IMR-90 (cell line): Measurements from ENCODE around the gene INPP5B.

Source experiments
- CTCF ChIP-seq: conservative IDR thresholded peaks from 2 replicates; pipeline ENCODE4 v1.5.1; 2012; ENCODE audit warnings: mild to moderate bottlenecking, low read depth, low read length, improper control_type of control experiment
- MAZ ChIP-seq: IDR thresholded peaks from 2 replicates; pipeline ENCODE4 v1.6.1; 2012; ENCODE audit warnings: low read depth, mild to moderate bottlenecking, low read length, improper control_type of control experiment, moderate library complexity, borderline replicate concordance
- POLR2A ChIP-seq: IDR thresholded peaks from 2 replicates; pipeline ENCODE4 v1.6.1; 2012; ENCODE audit warnings: mild to moderate bottlenecking, low read depth, low read length

GRCh38 chr1:37836788-37837187 lies 110.1 kb downstream of the INPP5B start:
- TF ChIP-seq CTCF: no peak
- no peak for TF ChIP-seq POLR2A
- no peak for TF ChIP-seq MAZ
